Adrenal gland (tissue), 5 donors: Measurements from ENCODE around the gene GLP1R.

Experiments used
- CTCF ChIP-seq, 6 experiments: fragments of 450-650 bp in 4 of 6; fragments of 200-600 bp in 2 of 6; sonication (generic) in 1 of 6; IDR thresholded peaks; 1 replicate in 5 of 6; 2 replicates in 1 of 6; pipeline versions ENCODE4 v1.5.1 to v1.8.0; 2016 to 2021; ENCODE audit warnings: antibody characterized with exemption in 6 of 6, mild to moderate bottlenecking in 2 of 6, moderate library complexity in 1 of 6
- POLR2A ChIP-seq, 2 donors: fragments of 450-650 bp; IDR thresholded peaks; one replicate each; pipeline ENCODE4 v1.6.1; 2017; ENCODE audit warnings: antibody characterized with exemption in 2 of 2, mild to moderate bottlenecking in 2 of 2, moderate library complexity in 1 of 2
- donor health status: DM: no; HTN: no; CAD: no.

GRCh38 chr6:39048481-39049399 is at the start of gene GLP1R:
- TF ChIP-seq CTCF (IDR thresholded peaks at IDR 0.05): no peak
- TF ChIP-seq POLR2A (IDR thresholded peaks at IDR 0.05): no peak
